ENCODE results near the gene HHATL. TPM values are rescaled to one million over a fixed set of nuclear protein-coding genes. Genes with fewer than 3 reads are reported as not detected.

HHATL gene
- total RNA-seq: not detected in 2 replicates

GRCh38 chr3:42702066-42702951 lies at the start of gene HHATL:
Gene HHATL, minus strand, starts transcription at chr3:42702798. Its CDS starts 1,972 bp downstream, at chr3:42700826.

GRCh38 chr3:42685363-42685881 lies 17.2 kb downstream of the HHATL start, which contains the start of gene KLHL40:
Gene KLHL40, plus strand, starts transcription at chr3:42685537. Its CDS starts 82 bp downstream, at chr3:42685619.

GRCh38 chr3:42653560-42654330 lies 48.9 kb downstream of the HHATL start, which contains the start of gene ZBTB47:
Gene ZBTB47, plus strand, starts transcription at chr3:42653697. Its CDS starts 4,659 bp downstream, at chr3:42658356.

Other genes starting within 250 kb of the HHATL start
- not detected in 2 replicates for gene VIPR1, start 200.2 kb downstream of the HHATL start, total RNA-seq
- gene SEC22C, start 120.8 kb downstream of the HHATL start, total RNA-seq: 78.5 and 91.5 TPM in 2 replicates
- gene SS18L2, start 111.9 kb downstream of the HHATL start, total RNA-seq: 14.9 and 19.7 TPM in 2 replicates
- 68.1 and 83.8 TPM in 2 replicates for gene NKTR, start 102.1 kb downstream of the HHATL start, total RNA-seq
- 24.0 and 33.1 TPM in 2 replicates for gene ZBTB47, start 49.1 kb downstream of the HHATL start, total RNA-seq
- not detected in 2 replicates for gene KLHL40, start 17.3 kb downstream of the HHATL start, total RNA-seq
- gene CCDC13, start 70.5 kb upstream of the HHATL start, total RNA-seq: 0.33 and 0.62 TPM in 2 replicates
- 145 and 241 TPM in 2 replicates for gene HIGD1A, start 101.7 kb upstream of the HHATL start, total RNA-seq
- 0.22 and 0.37 TPM in 2 replicates for gene ACKR2, start 106.6 kb upstream of the HHATL start, total RNA-seq
- under 0.01 TPM in 1 of 2 replicates, not detected in the other for gene CYP8B1, start 173.1 kb upstream of the HHATL start, total RNA-seq
- gene ZNF662, start 203.3 kb upstream of the HHATL start, total RNA-seq: 1.9 and 2.4 TPM in 2 replicates